GM11168 (cell line): ENCODE results near the gene PNMA5.

Experiments used
- in situ Hi-C: fragments of 300-500 bp; cut with MboI; formaldehyde crosslinking; loops from one replicate; pipeline ENCODE4 v1.12.0; 2022; ENCODE audit warnings: low sequenced_read_pairs; ENCODE audit not compliant: unreplicated experiment

The PNMA5 gene

DNA sequence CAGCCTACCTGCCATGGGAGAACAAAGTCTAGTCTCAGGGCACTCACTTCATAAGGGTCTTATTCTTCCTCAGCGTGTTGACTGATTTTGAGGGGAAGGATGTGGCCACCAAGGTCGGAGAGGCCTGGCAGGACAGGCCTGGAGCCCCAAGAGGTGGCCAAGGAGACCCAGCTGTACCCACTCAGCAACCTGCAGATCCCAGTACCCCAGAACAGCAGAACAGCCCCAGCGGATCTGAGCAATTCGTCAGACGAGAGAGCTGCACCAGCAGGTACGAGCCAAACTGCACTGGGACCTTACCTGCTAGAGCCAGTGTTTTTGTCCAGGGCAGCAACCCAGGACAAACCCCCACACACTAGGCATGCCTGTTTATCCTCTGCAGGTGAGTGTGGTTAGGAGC is 34.3 kb downstream of the PNMA5 start:
- in situ Hi-C loops: loop anchor here (10.0 kb wide), 1 partner anchor 705 kb away; no protein-coding TSS in a partner anchor

DNA sequence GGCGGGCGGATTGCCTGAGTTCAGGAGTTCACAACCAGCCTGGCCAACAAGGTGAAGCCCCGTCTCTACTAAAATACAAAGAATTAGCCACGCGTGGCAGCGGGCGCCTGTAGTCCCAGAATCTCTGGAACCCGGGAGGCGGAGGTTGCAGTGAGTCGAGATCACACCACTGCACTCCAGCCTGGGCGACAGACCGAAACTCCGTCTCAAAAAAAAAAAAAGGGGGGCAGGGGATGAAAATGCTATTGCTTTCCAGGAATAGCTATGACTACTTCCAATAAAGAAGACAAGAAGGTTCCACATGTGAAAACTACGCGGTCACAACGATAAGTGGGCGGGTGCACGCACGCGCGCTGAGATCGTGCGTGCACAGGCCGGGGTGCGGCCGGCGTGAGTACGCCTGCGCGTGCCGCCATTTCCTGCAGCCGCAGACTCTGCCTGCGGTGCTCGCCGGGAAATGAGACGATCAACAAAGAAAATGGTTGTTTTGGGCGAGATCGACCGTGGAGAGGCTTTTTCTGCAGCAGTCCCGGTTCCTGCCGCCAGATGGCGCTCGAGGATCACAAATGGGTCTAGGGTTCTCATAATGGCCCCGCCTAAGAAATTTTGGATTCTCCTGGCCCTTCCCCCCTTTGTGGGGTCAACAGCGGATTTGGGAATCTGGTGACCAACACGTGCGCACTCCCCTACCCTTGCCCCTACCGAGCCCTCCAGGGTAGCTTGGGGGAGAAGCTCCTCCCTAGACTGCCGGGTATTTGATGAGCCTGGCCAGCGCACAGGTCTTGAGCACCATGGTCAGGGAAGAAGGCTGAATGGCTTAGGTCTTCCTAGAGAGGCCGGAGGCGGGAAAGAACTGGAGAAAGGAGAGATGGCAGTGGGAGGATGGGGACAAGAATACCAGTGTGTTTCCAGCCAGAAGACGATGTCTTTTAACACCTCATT is 35.1 kb downstream of the PNMA5 start:
- in situ Hi-C loops: loop anchor here (10.0 kb wide), 1 partner anchor 706 kb away; no protein-coding TSS in a partner anchor

DNA sequence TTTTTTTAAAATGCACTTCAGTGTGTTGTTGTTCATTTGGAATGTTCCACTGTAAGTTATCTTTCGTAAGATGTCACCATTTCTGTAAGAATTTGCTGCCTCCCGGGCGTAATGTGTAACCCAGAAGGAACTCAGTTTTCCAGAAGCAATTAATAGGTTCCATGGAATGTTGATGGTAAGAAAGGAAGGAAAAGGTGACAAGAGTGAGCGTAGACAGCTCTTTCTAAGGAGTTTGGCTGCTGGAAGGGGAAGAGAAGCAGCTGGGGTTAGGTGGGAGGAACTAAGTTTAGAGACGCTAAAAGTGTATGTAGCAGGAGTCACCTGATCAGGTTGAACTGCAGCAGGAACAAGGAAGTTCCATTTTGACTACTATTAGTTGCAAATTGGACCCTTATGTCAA is 35.9 kb downstream of the PNMA5 start:
- in situ Hi-C loops: loop anchor here (10.0 kb wide), 1 partner anchor 707 kb away; no protein-coding TSS in a partner anchor

DNA sequence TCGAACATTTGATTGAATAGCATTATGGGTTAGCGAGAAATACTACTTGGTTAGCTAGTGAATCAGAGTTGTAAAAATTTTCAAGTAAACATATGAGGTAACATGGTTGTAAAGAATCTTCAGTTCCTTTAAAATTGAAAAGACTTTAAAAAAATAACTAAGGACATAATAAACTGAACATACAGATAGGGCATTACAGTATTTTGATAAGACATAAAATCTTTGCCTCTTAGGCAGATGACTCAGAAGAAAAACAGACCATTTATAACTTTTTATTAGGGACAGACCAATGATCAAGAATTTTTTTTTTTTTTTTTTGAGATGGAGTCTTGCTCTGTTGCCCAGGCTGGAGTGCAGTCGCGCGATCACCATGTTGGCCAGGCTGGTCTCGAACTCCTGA is 43.1 kb downstream of the PNMA5 start:
- in situ Hi-C loops: loop anchor here (10.0 kb wide), 1 partner anchor 714 kb away; no protein-coding TSS in a partner anchor

DNA sequence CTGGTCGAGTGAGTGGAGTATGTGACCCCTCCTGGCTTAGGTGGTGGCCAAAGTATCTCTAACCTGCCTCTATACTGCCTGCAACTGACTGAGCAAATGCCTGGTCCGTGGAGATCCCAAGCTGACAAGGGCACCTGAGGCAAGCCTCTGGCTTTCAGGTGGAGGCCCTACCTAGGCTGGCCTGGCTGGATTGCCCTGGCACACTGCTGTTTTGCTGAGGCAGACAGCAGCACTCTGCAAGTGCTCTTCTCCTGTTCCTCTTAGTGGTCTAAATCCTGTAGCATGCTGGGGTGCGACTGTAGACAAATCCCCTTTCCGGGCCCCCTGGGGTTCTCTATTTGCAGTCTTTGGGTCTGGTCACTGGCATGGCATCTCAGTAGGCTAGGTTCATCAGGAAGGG is 44.8 kb downstream of the PNMA5 start:
- in situ Hi-C loops: no loop called here

GRCh38 chrX:152946681-152947080 is 47.2 kb downstream of the PNMA5 start:
- in situ Hi-C loops: no loop called here

DNA sequence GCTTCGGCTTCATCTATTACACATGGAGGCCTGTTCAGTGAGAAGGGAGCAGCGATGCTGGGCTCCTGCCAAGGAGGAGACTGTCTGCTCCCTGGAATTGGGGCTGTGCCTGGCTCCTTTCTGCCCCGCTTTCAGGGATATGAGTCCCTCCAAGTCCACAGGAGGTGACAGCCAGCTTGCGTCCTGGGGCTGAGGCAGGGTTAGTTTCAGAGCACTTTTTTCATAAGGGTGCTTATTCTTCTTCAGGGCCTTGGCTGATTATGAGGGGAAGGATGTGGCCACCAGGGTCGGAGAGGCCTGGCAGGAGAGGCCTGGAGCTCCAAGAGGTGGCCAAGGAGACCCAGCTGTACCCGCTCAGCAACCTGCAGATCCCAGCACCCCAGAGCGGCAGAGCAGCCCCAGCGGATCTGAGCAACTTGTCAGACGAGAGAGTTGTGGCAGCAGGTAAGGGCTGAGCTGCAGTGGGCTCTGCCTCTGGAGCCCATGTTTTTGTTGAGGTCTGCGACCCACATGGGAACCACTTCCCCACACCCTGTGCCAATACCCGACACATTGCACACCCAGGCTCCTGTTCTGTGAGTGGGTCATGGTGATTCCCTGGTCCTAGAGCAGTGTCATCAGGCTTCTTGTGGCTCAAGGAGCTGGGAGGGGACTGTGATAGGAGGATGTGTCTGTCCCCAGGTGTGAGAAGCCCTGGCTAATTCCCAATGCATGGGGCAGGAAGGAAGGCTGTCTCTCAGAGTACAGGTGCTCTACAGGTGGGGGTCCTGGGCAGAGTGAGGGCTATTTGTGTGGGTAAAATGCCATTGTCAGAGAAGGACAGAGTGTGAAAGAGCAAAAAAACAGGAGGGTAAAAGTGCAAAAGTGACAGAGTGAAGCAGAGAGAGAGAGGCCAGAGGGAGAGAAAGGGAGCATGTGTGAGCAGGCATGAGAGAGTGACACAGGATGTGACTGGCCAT is 48.6 kb downstream of the PNMA5 start:
- in situ Hi-C loops: no loop called here

DNA sequence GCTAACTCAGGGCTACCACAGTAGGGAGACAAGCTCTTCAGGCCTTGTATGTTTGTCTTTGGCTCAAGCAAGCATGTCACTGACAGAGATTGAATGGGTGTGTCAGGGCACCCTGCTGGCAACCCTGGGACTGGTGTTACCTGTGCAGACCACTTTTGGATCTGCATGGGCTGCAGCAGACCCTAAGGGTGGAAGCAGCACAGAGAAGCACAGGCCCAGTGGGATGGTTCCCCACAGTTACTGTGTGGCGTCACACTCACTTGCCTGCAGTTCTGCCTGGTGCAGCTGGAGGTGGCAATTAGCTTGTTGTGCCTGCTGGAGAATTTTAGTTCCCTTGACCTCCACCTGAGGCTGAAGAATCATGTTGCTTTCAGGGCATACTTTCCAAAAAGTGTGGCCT is 50.1 kb downstream of the PNMA5 start:
- in situ Hi-C loops: no loop called here

DNA sequence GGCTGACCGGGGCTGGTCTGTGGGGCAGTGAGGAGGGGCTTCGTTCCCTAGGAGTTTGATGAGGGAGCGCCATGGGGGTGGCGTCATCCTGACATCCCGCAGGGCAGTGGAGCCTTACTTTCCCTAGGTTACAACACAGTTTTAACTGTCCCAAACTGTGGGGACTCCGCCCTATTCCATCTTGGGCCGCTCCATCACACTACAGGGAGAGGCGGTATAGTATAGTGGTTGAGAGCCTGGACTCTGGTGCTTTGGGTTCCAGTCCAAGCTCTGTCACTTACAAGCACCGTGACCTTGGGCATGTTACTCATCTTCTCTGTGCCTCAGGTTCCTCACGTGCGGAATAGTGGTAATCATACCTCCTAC is 51.9 kb downstream of the PNMA5 start:
- in situ Hi-C loops: no loop called here

GRCh38 chrX:152941328-152942076 is 52.4 kb downstream of the PNMA5 start:
- in situ Hi-C loops: no loop called here
